HUES6 (cell line): Measurements from ENCODE around the gene SLC5A11.

ENCODE experiments used
- H3K27ac ChIP-seq: 2 replicates; pipeline ENCODE4 v1.7.0; 2013; ENCODE audit warnings: low read depth, mild to moderate bottlenecking, low read length, inconsistent platforms
- H3K27me3 ChIP-seq: 2 replicates; pipeline ENCODE4 v1.6.1; 2013; ENCODE audit warnings: low read length; ENCODE audit not compliant: control insufficient read depth, insufficient read depth
- H3K36me3 ChIP-seq: 2 replicates; pipeline ENCODE4 v1.6.1; 2013; ENCODE audit warnings: low read length; ENCODE audit not compliant: control insufficient read depth, insufficient read depth
- H3K4me1 ChIP-seq: 2 replicates; pipeline ENCODE4 v1.6.1; 2013; ENCODE audit warnings: low read length; ENCODE audit not compliant: control insufficient read depth, insufficient read depth
- H3K4me3 ChIP-seq: 2 replicates; pipeline ENCODE4 v1.5.1; 2013; ENCODE audit warnings: low read depth, low read length
- H3K9ac ChIP-seq: one replicate; pipeline ENCODE4 v1.6.1; 2013; ENCODE audit warnings: mild to moderate bottlenecking, low read length
- H3K9me3 ChIP-seq: 2 replicates; pipeline ENCODE4 v1.6.1; 2013; ENCODE audit warnings: low read depth, low read length; ENCODE audit not compliant: control insufficient read depth, insufficient read depth

The SLC5A11 gene

GRCh38 chr16:24944206-24944605, 98.4 kb downstream of the SLC5A11 start:
- Histone ChIP-seq H3K9ac (no peak overlapping the region), H3K9me3 (no peaks in the 10 kb centered on the region), H3K4me3 (no peak overlapping the region), H3K27me3 (no peaks in the 10 kb centered on the region), H3K4me1 (no peaks in the 10 kb centered on the region), H3K27ac (no peak overlapping the region), H3K36me3 (peaks cover 90% of the 10 kb centered on the region)

DNA sequence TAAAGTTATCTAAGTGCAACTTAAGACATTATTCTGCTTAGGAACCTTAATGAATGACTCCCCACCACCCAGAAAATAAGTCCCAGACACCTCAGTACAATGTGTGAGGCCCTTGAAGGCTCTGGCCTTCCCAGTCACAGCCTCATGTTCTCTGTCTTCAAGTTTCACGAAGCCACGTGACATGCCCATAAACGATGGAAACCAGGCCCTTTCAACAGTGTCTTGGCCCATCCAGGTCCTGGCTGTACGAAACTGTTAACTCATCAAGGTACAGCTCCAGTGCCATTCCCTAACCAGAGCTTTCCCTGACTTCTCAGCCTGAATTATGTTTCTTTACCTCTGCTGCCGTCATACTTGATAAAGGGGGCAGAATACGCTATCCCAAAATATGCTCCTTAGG, 100.4 kb downstream of the SLC5A11 start:
- no peak overlapping the region for H3K27ac ChIP-seq
- no peaks in the 10 kb centered on the region for H3K27me3 ChIP-seq
- H3K4me3 ChIP-seq: no peak overlapping the region
- H3K9ac ChIP-seq: no peak overlapping the region
- H3K4me1 ChIP-seq: no peaks in the 10 kb centered on the region
- H3K9me3 ChIP-seq: no peaks in the 10 kb centered on the region
- H3K36me3 ChIP-seq: peaks cover 87% of the 10 kb centered on the region

GRCh38 chr16:24950275-24950674, 104.5 kb downstream of the SLC5A11 start:
- Histone ChIP-seq H3K36me3 (peaks cover 95% of the 10 kb centered on the region), H3K4me1 (no peaks in the 10 kb centered on the region), H3K9ac (no peak overlapping the region), H3K4me3 (no peak overlapping the region), H3K9me3 (no peaks in the 10 kb centered on the region), H3K27ac (no peak overlapping the region), H3K27me3 (no peaks in the 10 kb centered on the region)

DNA sequence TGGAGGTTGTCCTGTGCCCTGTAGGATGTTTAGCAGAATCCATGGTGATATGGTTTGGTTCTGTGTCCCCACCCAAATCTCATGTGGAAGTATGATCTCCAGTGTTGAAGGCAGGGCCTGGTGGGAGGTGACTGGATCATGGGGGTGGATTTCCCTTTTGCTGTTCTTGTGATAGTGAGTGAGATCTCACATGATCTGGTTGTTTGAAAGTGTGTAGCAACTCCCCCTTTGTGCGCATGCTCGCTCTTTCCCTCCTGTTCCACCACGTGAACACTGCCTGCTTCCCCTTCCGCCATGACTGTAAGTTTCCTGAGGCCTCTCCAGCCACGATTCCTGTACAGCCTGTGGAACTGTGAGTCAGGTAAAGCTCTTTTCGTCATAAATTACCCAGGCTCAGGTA, 107.5 kb downstream of the SLC5A11 start:
- Histone ChIP-seq H3K4me3 (no peak overlapping the region), H3K27me3 (no peaks in the 10 kb centered on the region), H3K9ac (no peak overlapping the region), H3K27ac (no peak overlapping the region), H3K4me1 (no peaks in the 10 kb centered on the region), H3K36me3 (peaks cover 93% of the 10 kb centered on the region), H3K9me3 (no peaks in the 10 kb centered on the region)

- no peak overlapping the region for H3K27ac ChIP-seq
- no peaks in the 10 kb centered on the region for H3K9me3 ChIP-seq
- no peak overlapping the region for H3K4me3 ChIP-seq
- H3K4me1 ChIP-seq: no peaks in the 10 kb centered on the region
- no peak overlapping the region for H3K9ac ChIP-seq
- no peaks in the 10 kb centered on the region for H3K27me3 ChIP-seq
- peaks cover 93% of the 10 kb centered on the region for H3K36me3 ChIP-seq
These were observed 108.0 kb downstream of the SLC5A11 start for GRCh38 chr16:24953721-24954120.

- no peaks in the 10 kb centered on the region for H3K27me3 ChIP-seq
- H3K4me1 ChIP-seq: no peaks in the 10 kb centered on the region
- H3K27ac ChIP-seq: no peak overlapping the region
- H3K9ac ChIP-seq: no peak overlapping the region
- H3K4me3 ChIP-seq: no peak overlapping the region
- H3K9me3 ChIP-seq: no peaks in the 10 kb centered on the region
- H3K36me3 ChIP-seq: peaks cover 93% of the 10 kb centered on the region
These were observed 108.4 kb downstream of the SLC5A11 start for GRCh38 chr16:24954137-24954536.

- Histone ChIP-seq H3K27ac (no peak overlapping the region), H3K36me3 (peaks cover 85% of the 10 kb centered on the region), H3K4me1 (no peaks in the 10 kb centered on the region), H3K4me3 (no peak overlapping the region), H3K27me3 (no peaks in the 10 kb centered on the region), H3K9ac (no peak overlapping the region), H3K9me3 (no peaks in the 10 kb centered on the region)
These were observed 110.4 kb downstream of the SLC5A11 start for GRCh38 chr16:24955975-24956731.

- no peaks in the 10 kb centered on the region for H3K27me3 ChIP-seq
- H3K9me3 ChIP-seq: no peaks in the 10 kb centered on the region; the same call in 1 of the 2 replicates
- no peak overlapping the region for H3K9ac ChIP-seq
- no peaks in the 10 kb centered on the region for H3K4me1 ChIP-seq
- no peak overlapping the region for H3K4me3 ChIP-seq
- H3K36me3 ChIP-seq: peaks cover 82% of the 10 kb centered on the region
- H3K27ac ChIP-seq: no peak overlapping the region
These were observed 112.1 kb downstream of the SLC5A11 start for GRCh38 chr16:24957887-24958286.
